HG02938 (cell line): ENCODE measurements around the gene TMEM86A.

Experiments used
- ATAC-seq: cut with Tn5 transposase; IDR thresholded peaks from one replicate; pipeline ENCODE4 v1.9.1; 2021; ENCODE audit warnings: mild to moderate bottlenecking, moderate library complexity; ENCODE audit not compliant: unreplicated experiment

The TMEM86A gene

DNA sequence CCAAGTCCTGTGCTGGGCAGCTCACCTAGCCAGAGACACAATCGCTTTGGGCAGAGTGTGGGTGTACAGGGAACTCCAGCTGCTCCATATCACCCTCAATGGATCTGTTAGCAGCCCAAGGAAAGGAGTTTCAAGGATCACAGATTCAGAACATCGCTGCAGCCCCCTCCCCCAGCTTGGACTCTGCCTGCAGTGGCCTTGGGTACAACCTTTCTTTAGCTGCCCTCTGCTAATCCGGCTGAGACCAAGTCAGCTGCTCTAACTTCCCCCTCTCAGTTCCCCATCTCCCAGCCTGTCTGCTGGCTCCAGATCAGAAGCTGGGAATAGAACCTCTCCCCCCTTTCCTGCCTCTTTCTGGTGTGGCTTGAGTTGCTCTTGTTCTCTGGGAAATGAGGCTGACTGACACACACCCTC, 1.3 kb downstream of the TMEM86A start:
- ATAC-seq = no peak

- no peak for ATAC-seq
These were observed 1.8 kb downstream of the TMEM86A start for GRCh38 chr11:18700375-18700774.

DNA sequence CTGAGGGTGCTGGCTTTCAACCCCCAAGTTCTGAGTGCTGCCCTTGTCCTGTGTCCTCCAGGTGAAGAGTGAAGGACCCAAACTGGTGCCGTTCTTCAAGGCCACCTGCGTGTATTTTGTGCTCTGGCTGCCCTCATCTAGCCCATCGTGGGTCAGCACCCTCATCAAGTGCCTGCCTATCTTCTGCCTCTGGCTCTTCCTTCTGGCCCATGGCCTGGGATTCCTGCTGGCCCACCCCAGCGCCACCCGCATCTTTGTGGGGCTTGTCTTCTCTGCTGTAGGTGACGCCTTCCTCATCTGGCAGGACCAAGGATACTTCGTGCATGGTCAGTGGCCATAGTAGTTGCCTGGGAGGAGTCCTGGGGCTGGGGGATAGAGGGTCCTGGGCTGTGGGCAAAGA, 2.3 kb downstream of the TMEM86A start:
- no peak for ATAC-seq

DNA sequence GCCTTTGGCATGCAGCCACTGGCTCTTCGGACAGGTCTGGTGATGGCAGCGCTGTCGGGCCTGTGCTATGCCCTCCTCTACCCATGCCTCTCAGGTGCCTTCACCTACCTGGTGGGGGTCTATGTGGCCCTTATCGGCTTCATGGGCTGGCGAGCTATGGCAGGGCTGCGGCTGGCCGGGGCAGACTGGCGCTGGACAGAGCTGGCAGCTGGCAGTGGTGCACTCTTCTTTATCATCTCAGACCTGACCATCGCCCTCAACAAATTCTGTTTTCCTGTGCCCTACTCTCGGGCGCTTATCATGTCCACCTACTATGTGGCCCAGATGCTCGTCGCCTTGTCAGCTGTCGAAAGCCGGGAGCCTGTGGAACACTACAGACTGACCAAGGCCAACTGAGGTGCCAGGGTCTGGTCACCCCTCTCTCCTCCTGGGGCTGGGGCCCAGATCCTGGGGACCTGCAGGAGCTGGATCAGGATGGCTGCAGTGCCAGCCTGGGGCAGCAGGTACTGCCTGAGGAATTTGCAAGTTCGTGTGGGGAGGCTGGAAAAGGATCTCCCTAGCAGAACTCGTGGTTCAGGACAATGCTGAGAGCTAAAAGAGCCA, 3.1 kb downstream of the TMEM86A start:
- ATAC-seq = no peak

- ATAC-seq = no peak
These were observed 4.6 kb downstream of the TMEM86A start for GRCh38 chr11:18703001-18703763.

- ATAC-seq = no peak
These were observed 5.6 kb downstream of the TMEM86A start for GRCh38 chr11:18704045-18704645.

DNA sequence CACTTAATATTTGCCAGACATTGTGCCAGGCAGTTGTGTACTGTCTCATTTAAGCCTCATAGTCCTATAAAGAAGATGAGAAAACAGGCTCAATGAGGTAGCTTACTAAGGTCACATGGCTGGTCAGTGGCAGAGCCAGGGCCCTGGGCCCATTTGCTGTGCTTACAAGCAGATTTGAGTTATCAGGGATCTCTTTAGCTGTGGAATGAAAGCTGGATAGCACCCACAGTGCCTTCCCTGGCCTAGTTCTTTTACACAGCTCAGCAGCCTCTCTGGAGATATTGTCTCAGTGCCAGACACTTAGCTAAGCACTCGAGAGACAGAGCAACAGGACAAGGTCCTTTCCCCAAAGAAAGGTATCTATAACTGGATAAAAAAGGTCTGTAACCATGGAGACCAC, 6.1 kb downstream of the TMEM86A start:
- no peak for ATAC-seq

GRCh38 chr11:18705651-18706281, 7.2 kb downstream of the TMEM86A start:
- ATAC-seq = no peak

GRCh38 chr11:18706330-18707243, 8.0 kb downstream of the TMEM86A start:
- peak; percentile 63 for ATAC-seq

DNA sequence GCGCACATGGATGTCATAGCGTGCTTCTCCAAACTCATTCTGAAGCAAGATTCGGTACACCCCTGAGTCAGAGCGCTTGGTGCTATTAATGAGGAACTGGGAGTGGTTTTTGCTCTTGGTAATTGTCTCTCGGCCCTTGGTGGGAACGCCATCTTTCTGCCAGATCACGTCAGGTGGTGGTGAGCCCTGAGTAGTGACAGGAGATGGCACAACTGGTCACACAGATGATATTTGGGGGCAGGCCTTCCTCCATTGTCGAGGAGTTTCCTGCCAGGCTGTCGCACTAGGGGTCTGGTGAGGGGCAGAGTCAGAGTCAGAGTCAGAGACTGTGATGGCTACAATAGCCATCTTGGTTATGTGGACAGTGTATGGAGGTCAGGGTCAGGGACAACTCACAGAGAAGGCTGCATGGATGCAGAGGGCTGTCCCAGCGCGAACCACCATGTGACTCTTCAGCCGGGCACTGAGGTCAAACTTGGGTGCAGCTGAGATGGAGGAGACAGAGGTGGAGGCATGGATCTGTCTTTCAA, 9.3 kb downstream of the TMEM86A start:
- no peak for ATAC-seq

GRCh38 chr11:18709414-18709813, 10.8 kb downstream of the TMEM86A start:
- no peak for ATAC-seq

GRCh38 chr11:18710545-18710944, 12.0 kb downstream of the TMEM86A start:
- no peak for ATAC-seq

GRCh38 chr11:18713646-18714442, 15.3 kb downstream of the TMEM86A start:
- ATAC-seq = no peak

DNA sequence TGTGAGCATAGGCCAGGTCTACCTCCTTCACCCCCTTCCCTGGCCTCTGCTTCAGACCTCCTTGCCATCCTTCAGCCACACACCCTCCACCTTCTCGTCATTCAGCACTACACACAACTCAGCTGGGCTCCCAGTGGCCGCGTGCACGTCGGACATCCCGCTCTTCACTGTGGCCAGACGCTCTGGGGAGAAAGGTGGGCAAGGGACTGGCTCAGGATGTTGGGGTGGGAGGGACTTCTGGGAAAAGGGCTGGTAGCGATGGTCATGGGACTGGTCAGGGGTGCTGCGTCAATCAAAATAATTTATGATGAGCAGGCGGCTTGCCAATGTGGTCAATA, 15.8 kb downstream of the TMEM86A start:
- no peak for ATAC-seq

- ATAC-seq = no peak
These were observed 16.9 kb downstream of the TMEM86A start for GRCh38 chr11:18715476-18715875.

- ATAC-seq = no peak
These were observed 21.7 kb downstream of the TMEM86A start for GRCh38 chr11:18720091-18720807.

DNA sequence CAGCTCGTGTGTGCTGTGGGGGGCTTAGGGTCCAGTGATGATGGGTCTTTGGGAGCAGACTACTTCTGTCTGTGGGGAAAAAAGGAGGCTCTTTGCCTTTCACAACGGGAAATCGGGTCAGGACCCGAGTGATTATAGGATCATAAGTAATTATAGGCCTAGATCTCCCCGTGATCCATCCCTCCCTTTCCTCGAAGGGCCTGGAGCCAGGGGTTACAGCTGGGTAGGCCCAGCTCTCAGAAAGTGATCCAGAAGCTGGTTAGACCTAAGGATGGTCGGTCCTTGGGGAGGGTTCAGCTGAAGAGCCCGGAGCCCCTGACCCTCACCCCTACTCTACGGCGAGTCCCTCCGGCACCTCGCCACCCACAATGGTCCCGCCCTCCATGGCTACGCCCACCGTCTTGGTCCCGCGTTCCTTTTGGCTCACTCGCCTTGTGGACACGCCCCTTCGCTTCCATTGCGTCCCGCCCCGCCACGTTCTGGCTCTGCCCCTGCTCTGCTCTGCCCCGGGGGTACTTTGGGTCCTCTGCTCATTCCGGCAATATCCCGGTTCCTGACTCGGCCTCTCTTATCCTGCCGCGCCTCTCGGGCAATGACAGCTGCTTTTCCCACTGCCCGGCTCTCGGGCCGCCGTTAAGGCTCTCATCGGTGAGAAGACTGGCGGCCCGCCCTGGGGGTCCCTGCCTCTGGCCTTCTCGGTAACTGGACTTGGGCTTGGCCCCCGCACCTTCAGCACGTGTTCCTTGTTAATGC, 22.4 kb downstream of the TMEM86A start:
- peak; percentile 54 for ATAC-seq

DNA sequence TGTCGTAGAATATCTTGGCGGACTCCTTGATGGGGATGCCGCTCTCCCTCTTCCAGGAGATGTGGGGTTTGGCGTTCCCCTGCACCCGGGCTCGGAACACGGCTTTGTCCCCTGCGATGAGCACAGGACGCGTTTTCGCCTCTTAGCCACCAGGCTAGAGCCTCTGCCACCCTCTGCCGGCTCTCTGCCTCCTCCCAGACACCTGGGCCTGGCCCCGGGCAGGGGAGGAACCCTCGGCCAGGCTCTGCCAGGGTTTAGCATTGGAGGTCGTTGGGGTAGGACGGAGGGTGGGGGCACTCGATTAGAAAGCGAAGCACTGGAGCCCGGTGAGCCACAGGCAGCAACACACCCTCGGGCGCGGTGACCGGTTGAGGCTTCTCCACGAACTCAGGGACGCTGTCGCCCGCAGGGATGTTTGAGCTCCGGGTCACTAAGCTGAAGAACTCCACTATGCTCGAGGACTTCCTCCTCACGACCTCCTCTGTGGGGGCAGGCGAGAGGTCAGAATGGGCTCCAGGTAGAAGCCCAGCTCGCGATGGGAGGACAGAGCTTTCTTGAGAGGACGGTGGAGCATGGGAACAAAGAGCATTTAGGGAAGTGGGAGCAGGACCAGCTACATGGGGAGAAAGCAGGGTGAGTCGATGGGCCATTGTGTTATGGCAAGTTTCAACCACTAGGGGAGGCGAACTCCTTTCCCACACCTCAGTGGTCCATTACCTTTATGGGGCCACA, 23.1 kb downstream of the TMEM86A start:
- ATAC-seq = peak; percentile 66
